HG03439 (cell line): ENCODE measurements around the gene EXOC6B.

Experiments used
- ATAC-seq: cut with Tn5 transposase; IDR thresholded peaks from one replicate; pipeline ENCODE4 v1.9.1; 2021; ENCODE audit warnings: mild to moderate bottlenecking, moderate library complexity; ENCODE audit not compliant: unreplicated experiment

Gene EXOC6B

DNA sequence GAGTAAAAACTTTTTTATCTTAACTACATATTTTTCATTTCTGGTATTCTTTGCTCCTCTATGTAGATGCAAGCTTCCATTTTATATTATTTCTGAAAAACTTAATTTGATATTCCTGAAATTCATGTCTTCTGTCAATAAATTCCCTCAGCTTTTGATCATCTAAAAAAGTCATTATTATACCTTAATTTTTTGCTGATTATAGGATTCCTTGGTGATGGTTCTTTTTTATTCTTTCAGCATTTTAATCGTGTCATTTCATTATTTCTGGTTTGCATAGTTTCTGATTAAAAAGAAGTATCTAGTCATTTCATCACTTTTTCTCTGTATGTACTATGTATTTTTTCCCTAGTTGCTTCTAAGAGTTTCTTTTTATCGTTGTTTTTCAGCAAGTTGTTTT lies 436.4 kb downstream of the EXOC6B start:
- ATAC-seq, result no peak

DNA sequence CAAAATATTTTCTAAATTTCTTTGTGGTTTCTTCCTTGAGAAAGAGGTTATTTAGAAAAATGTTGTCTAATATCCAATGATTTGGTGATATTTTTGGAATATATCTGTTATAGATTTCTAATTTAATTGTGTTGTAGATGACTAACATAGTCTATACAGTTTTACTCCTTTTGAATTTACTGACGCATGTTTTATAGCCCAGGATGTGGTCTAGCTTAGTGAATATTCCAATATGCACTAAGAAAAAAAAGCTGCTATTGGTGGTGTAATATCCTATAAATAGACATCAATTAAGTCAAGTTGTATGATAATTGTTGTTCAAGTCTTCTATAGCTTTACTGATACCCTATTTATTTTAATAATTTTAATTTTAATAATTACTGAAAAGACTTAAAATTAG lies 437.6 kb downstream of the EXOC6B start:
- no peak for ATAC-seq

DNA sequence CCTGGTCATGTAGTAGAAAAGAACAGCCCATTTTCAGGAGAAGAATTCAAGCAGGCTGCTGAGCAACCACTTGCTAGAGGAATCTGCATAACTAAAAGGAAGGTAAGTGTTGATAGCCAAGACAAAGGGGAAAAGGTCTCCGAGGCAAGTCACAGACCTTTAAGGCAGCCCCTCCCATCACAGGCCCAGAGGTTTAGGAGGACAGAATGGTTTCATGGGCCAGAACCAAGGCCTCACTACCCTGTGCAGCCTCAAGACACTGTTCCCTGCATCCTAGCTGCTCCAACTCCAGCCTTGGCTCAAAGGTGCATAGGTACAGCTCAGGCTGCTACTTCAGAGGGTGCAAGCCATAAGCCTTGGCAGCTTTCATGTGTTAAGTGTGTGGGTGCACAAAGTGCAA lies 439.5 kb downstream of the EXOC6B start:
- no peak for ATAC-seq

DNA sequence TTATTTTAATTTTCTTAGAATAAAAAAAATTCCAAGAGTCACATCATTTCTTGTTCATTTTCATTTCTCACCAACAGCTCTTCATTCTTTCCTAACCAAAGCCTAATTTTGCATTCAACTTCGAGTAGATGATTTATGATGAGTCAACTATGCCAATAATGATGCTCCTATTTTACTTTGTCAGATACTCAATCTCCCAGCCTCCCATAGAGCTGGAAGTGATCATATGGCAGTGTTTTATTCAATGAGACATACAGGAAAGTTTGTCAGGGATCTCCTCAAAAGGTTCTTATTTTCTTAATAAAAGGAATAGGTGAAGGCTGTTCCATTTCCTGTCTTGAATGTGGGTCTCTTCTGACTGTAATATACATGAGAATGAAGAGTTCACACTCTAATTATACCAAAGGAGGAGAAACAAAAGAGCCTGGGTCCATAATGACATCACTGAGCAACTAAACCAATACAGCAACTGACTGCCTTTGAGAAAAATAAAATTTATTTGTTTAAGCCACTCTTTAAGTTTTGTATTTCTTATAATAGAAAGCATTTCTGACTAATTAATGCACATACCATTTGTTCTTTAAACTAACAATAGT lies 447.0 kb downstream of the EXOC6B start:
- ATAC-seq, result no peak

DNA sequence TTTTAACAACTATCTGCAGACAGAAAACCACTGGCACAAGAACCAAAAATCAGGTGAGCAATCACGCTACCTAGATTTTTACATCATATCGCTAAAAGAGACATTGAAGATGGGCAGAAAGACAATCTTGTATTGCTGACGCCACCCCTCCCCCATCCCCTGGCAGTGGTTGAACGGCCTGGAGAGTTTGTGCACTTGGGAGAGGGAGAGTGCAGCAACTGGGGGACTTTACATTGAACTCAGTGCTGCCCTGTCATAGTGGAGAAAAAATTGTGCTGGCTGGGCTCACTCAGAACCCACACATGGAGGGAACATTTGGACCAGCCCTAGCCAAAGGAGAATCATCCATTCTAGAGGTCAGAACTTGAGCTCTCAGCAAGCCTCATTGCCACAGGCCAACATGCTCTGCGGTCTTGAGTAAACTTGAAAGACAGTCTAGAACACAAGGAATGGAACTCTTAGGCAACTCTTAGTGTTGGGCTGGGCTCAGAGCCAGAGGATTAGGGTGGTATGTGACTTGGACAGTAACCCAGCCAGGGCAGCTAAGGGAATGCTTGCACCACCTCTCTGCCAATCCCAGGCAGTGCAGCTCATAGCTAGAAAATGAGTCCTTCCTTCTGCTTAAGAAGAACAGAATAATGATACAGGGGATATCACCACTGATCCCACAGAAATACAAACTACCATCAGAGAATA lies 458.2 kb downstream of the EXOC6B start:
- ATAC-seq, result no peak

DNA sequence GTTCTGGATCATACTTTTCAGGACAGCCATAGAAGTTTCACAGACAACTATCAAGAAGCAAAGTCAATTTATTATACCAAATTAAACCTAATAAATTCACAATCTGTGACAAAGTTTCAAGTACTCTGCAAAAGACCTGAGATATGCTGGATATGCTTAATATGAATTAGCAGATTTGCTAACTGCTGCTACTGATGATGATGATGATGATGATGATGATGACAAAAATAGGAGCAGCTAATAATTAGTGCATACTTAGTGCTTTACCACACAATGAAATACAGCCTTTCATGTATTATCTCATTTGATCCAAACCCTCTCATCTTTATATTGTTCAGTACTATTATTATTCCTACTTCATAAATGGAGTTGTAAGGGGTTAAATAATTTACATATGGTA lies 462.4 kb downstream of the EXOC6B start:
- ATAC-seq, result no peak

DNA sequence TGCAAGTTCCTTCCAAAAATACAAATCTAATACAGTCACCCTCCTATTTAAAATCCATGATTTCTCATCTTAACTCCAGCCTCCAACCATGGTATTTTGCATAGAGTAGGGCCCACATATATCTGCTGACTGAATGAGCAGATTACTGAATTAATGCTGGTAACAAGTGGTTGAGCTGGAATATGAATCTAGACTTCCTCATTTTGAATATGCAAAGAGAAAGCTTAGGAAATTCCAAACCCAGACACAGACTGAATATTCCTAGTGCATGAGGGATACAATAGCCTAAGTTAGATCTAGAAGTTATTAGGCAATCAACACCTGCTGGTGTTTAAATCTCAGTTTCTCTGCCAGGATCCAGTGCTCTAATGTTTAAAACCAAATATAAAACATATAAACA lies 463.1 kb downstream of the EXOC6B start:
- ATAC-seq, result no peak

DNA sequence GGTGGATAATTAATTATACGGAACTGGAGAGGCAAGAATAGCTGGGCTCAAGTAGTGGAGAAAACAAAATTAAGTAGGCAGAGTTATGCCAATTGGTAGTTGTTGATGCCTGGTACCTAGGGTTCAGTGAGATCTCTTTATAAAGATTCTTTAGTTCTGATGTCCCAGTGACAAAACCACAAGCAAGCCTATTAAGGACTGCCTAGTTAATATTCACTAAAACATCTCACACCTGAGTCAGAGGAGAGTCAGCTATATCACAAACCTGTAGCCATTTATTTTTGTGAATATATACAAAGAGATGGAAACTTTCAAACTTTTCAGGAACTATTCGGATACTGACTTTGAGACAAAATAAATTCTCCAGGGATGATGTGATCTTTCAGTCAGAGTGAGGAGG lies 464.3 kb downstream of the EXOC6B start:
- ATAC-seq, result no peak

DNA sequence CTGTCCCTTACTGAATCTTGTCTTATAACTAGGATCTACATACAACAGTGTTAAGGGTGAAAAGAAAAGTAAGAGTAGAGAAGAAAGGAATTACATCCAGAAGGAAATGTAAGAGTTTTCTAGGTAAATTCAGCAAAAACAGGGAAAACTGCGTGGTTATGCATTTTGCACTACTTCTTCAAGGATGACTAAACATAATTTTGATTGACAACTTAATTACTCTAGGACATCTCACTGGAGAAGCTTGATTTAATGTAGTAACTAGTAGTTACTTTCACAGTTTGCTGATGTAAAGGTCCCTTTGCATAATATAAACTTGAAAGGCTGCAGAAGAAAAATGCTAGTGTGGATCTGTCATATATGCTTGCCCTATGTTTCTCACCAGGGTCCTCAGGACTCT lies 464.8 kb downstream of the EXOC6B start:
- ATAC-seq, result no peak

DNA sequence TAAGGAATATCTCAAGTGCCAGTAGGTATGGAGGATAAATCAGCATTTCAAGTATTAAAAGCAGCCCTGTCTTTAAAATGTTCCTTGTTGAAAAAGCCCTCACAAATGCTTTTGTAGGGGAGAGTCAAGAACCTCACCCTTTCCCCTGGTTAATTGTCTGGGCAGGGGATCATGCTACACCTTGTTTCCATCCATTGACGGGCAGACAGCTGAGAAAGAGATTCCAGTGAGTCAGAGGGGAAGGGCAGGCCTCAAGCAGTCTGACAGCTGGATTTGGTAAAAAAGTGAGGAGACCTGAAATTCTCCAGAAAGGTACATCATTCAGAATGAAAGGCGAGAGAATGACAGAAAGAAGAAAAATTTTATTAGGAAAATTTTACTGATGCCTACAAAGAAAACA lies 475.0 kb downstream of the EXOC6B start:
- no peak for ATAC-seq

DNA sequence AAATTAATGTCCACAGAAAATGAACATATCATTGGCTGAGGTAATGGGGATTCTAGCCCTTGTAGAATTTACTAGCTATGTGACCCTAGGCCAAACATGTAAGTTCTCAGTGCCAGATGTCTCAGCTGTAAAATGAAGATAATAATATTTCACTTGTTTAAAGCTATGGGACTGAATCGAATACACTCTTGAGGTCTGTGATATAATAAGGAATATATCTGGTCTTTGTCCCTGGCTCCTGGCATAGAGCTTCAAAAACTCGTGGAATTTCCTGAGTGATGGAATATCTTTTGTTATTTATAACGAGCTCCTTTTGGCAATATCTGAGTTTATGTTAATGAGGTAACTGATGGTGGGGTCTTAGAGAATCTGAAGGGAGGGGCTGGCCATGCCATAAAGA lies 476.8 kb downstream of the EXOC6B start:
- ATAC-seq, result no peak

DNA sequence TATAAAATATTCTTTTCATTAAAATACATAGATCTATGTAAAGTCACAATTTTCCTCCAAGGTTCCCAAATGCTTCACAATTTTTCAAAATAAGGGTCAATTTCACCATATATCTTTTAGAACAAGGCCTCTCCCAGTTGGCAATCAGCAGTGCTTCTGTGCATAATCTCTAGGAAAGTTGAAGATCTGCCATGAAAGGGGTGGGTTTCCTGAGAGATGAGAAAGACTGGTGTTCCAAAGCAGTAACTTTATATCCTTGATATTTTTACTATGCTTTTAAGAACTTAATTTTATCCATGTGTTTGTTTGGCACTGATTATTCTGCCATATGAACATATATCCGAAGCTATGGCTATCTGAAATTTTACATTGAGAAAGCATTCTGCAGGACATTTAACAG lies 478.8 kb downstream of the EXOC6B start:
- ATAC-seq, result no peak

DNA sequence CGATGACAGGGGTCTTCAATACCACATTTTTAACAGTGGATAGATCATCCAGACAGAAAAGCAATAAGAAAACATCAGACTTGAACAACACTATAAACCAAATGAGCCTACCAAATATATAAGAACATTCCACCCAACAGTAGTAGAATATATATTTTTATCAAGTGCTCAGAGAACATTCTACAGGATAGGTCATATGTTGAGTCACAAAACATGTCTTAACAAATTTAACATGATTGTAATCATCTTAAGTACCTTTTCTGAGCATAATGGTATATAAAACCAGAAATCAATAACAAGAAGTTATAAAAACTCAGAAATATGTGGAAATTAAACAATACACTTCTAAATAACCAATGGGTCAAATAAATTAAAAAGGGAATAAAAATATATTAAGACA lies 484.2 kb downstream of the EXOC6B start:
- ATAC-seq, result no peak

DNA sequence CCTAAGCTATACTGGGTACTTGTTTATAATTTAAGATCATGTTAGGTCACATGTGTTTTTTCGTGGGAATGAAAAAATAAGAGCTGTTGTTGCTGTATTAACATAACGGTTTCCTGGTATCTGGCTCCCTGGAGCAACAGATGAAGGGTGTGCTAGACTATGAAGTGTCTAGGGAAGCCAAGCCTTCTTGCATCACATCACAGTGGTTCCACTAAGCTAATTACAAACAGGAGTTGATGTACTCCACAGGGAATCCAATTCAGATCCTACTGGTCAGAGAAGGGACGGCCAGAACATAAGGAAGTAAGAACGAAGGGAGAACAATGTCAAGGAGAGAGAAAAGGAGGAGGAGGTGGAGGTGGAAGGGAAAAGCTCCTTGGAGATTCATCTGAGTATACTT lies 485.2 kb downstream of the EXOC6B start:
- no peak for ATAC-seq

DNA sequence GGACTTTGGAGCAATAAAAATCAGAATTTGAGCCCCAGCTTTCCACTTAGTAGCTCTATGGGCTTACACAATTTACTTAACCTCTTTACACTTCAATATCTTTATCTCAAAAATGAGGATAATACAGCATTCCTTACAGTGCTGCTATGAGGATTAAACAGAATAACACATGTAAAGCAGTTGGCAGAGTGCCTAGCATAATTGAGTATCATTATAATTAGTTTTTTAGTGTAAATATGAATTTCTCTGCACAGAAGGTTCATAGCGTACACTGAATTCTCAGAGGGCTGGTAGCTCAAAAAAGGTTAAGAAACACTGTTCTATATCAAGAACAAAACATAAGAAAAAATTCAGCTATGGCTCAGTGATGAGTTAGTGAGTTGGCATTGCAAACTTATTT lies 487.8 kb downstream of the EXOC6B start:
- no peak for ATAC-seq

DNA sequence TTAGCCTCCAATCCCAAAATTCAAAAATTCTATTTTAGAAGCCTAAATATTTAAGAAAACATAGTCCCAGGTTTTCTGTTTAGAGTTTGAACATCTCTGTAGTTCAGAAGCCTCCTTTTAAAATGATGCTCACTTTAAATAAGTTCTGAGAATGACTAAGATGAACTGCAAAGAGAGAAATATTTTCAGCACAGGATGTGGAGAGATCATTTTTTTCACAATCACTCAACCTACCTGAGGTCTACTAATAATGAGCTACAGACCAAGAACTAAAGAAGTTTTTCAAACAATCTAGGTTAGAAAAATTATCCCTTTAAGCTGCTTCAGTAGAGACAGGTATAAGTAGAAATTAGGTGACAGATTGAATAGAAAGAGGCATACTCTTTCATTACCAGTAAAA lies 493.1 kb downstream of the EXOC6B start:
- ATAC-seq, result no peak

DNA sequence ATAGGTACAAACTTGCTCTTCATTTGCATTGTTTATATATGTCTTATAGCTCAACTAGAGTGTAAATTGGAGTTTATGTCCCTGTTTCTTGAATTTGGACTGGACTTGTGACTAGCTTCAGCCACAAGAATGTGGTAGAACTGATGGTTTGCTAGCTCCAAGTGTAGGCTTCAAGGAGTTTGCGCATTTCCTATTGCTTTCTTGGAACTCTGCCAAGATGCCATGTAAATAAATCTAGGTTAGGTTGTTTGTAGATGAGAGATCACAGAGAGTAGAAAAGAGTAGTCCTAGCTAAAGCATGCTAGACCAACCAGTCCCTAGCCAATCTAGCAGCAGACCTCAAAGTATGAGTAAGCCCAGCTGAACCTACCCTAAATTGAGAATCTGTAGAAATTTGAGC lies 495.2 kb downstream of the EXOC6B start:
- ATAC-seq, result no peak

DNA sequence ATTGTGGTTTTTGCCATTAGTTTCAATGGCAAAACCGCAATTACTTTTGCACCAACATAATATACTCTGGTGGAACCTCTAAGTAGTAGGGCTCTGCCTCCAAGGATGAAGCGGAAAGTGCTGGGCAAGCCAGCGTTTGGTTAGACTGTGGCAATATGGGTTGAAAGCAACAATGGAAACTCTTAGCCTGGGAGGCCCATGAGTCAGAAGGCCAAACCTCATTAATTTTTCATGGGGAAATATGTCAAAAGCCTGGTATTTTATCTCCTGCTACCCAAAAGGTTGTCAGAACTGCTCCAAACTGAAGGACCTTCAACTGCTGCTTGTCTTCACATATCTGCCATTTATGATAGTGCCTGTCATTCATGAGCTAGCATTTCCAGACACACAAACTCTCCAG lies 499.1 kb downstream of the EXOC6B start:
- no peak for ATAC-seq

DNA sequence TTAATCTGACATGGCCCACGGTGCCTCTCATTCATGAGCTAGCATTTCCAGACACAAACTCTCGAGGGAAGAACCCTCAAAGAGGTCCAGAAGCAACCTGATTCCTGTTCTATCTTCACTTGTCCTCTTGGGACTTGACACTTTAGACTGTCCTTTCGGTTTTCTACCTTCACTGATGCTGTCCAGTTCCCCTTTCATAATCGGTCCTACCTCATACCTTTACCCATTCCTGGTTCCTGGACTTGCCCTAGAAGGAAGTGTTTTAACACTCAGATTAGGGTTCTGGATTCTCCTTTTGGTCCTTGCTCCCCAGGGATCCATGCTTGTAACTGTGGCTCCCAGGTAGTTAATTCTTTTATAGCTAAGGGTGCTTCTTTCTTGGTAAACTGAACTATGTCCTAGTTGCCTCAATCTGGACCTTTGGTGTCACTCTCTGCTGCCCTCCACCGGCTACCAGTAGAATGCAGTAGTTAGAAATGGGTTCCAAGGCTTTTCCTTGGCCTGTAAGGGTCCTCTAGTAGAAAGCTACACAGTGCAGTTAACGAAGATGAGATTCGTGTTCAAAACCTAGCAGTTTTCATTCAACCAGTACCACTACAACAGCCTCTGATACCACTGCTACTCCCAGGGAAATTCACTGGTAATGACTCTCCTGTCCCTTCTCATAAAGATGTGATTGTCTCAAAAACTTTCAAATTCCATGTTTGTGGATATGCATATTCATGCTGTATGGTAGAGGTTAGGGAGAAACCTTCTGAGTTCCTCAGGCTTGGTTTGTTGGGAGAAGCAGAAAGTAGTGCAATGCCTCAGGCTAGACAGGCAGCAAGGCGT lies 500.0 kb downstream of the EXOC6B start:
- peak; percentile 70 for ATAC-seq

DNA sequence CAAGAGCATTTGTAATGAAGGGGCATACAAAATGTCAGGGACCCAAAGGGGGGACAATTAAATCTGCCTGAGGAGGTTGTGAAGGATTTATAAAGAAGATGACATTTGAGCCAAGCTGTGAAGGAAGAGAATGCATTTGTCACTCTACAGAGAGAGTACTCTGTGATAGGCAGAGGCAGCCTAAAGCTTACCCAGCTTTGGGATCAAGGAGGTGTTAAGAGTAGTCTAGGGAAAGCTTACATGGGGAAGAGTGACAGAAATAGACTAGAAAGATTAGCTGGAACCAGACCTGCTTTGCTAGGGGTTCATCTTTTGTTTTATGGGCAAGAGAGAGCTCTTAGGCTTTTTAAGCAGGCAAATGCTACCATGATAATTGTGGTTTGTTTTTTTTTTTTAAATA lies 509.1 kb downstream of the EXOC6B start:
- ATAC-seq, result no peak

DNA sequence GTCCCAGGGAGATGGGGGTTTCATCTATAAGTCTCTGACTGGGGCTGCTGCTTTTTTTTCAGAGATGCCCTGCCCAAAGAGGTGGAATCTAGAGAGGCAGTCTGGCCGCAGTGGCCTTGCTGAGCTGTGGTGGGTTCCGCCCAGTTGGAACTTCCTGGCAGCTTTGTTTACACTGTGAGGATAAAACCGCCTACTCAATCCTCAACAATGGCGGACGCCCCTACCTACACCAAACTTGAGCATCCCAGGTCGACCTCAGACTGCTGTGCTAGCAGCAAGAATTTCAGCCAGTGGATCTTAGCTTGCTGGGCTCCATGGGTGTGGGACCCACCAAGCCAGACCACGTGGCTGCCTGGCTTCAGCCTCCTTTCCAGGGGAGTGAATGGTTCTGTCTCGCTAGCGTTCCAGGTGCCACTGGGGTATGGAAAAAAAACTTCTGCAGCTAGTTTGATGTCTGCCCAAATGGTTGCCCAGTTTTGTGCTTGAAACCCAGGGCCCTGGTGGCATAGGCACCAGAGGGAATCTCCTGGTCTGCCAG lies 525.6 kb downstream of the EXOC6B start:
- ATAC-seq, result no peak

DNA sequence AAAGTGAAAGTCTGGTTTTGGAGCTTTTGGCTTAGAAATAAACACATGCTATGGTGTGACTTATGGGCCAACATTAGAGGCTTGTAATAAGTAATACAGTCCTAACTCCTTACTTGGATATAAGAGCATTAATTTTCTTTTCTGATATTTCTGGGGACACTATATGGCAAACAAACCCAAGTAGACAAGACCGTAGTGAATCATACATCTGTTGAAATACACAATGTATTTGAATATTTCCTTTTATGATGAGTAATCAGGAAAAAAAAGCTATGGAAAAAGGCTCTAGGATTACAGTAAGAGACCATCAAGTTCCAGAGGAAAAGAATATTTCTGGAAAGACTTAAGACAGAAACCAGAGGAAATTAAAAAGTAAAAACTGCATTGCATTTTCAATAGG lies 532.2 kb downstream of the EXOC6B start:
- ATAC-seq, result no peak
